IMR-90 (cell line): Measurements from ENCODE around the gene ARFGEF3. TPM values are rescaled to one million over a fixed set of nuclear protein-coding genes. Genes with fewer than 3 reads are reported as not detected.

Source experiments
- ATAC-seq: fragments of 200-7000 bp; cut with Tn5 transposase; 2 replicates; pipeline ENCODE4 v1.9.1; 2020; ENCODE audit warnings: low read depth, mild to moderate bottlenecking, moderate library complexity
- BruUV-seq: library from RNA; stranded (reverse); fragments of 400-500 nt; replicated peaks from 2 replicates; lab custom pipeline; 2021; lab: Mats Ljungman, UMichigan
- CTCF ChIA-PET: fragments of 300-600 bp; formaldehyde crosslinking; extraction: SDS; loops from one replicate; lab custom pipeline; 2021; ENCODE audit warnings: antibody characterized with exemption; lab: Yijun Ruan, JAX
- POLR2A ChIA-PET: fragments of 300-600 bp; sonication (Branson Sonifier 250); formaldehyde crosslinking; loops from one replicate; lab custom pipeline; 2022; ENCODE audit warnings: antibody characterized with exemption; ENCODE audit not compliant: unreplicated experiment; lab: Charles Lee
- DNase-seq: peaks from one replicate; pipeline ENCODE4 v3.0.0; 2013
- H2AFZ ChIP-seq: replicated peaks from 2 replicates; pipeline ENCODE3; 2013; ENCODE audit warnings: low read length, mild to moderate bottlenecking; ENCODE audit not compliant: poor library complexity
- H2AK5ac ChIP-seq: 2 replicates; pipeline ENCODE4 v1.6.1; 2013; ENCODE audit warnings: low read depth, low read length, inconsistent platforms
- H2AK9ac ChIP-seq: replicated peaks from 2 replicates; pipeline ENCODE3; 2013; ENCODE audit warnings: mild to moderate bottlenecking, low read depth, low read length, moderate library complexity; ENCODE audit not compliant: poor library complexity
- H2BK120ac ChIP-seq: 2 replicates; pipeline ENCODE4 v1.6.1; 2013; ENCODE audit warnings: low read depth, low read length, inconsistent platforms
- H2BK15ac ChIP-seq: 3 replicates; pipeline ENCODE4 v1.6.1; 2013; ENCODE audit warnings: low read depth, low read length, inconsistent platforms
- H2BK20ac ChIP-seq: 2 replicates; pipeline ENCODE4 v1.6.1; 2013; ENCODE audit warnings: low read depth, mild to moderate bottlenecking, inconsistent platforms, low read length, moderate library complexity
- H2BK5ac ChIP-seq: 2 replicates; pipeline ENCODE4 v1.6.1; 2013; ENCODE audit warnings: mild to moderate bottlenecking, low read depth, low read length, inconsistent platforms; ENCODE audit not compliant: poor library complexity, severe bottlenecking
- H3K14ac ChIP-seq: replicated peaks from 2 replicates; pipeline ENCODE4 v1.6.1; 2013; ENCODE audit warnings: low read depth, low read length, inconsistent platforms
- H3K18ac ChIP-seq: 2 replicates; pipeline ENCODE4 v1.6.1; 2013; ENCODE audit warnings: low read depth, low read length, control low read depth
- H3K23ac ChIP-seq: 2 replicates; pipeline ENCODE4 v1.6.1; 2013; ENCODE audit warnings: low read depth, low read length, inconsistent platforms
- H3K27ac ChIP-seq: 2 replicates; pipeline ENCODE4 v1.5.1; 2013; ENCODE audit warnings: mild to moderate bottlenecking, control low read depth, low read length; ENCODE audit not compliant: insufficient read depth
- H3K27me3 ChIP-seq: 2 replicates; pipeline ENCODE4 v1.6.1; 2013; ENCODE audit warnings: low read length; ENCODE audit not compliant: control insufficient read depth, insufficient read depth
- H3K36me3 ChIP-seq: 2 replicates; pipeline ENCODE4 v1.6.1; 2013; ENCODE audit warnings: low read length, mixed read lengths; ENCODE audit not compliant: control insufficient read depth, insufficient read depth
- H3K4ac ChIP-seq: 2 replicates; pipeline ENCODE4 v1.6.1; 2013; ENCODE audit warnings: low read depth, low read length, inconsistent platforms
- H3K4me1 ChIP-seq: 2 replicates; pipeline ENCODE4 v1.6.1; 2013; ENCODE audit warnings: low read length, mixed read lengths; ENCODE audit not compliant: control insufficient read depth, insufficient read depth
- H3K4me2 ChIP-seq: 2 replicates; pipeline ENCODE4 v1.6.1; 2013; ENCODE audit warnings: low read depth, mild to moderate bottlenecking, control low read depth, low read length, moderate library complexity
- H3K4me3 ChIP-seq: 2 replicates; pipeline ENCODE4 v1.5.1; 2013; ENCODE audit warnings: low read depth, mild to moderate bottlenecking, control low read depth, low read length, moderate library complexity; ENCODE audit not compliant: insufficient read depth
- H3K56ac ChIP-seq: 2 replicates; pipeline ENCODE4 v1.6.1; 2013; ENCODE audit warnings: low read length, inconsistent platforms; ENCODE audit not compliant: insufficient read depth; ENCODE audit errors: extremely low read depth
- H3K79me1 ChIP-seq, 2 experiments: 2 replicates each; pipeline ENCODE4 v1.6.1; 2013; ENCODE audit warnings: low read length in 2 of 2, inconsistent platforms in 1 of 2, low read depth in 1 of 2
- H3K9ac ChIP-seq: 2 replicates; pipeline ENCODE4 v1.6.1; 2013; ENCODE audit warnings: low read depth, low read length, control low read depth
- H3K9me1 ChIP-seq: 2 replicates; pipeline ENCODE4 v1.6.1; 2013; ENCODE audit warnings: low read length, inconsistent platforms; ENCODE audit not compliant: insufficient read depth
- H3K9me3 ChIP-seq: 2 replicates; pipeline ENCODE4 v1.6.1; 2013; ENCODE audit warnings: low read length; ENCODE audit not compliant: control insufficient read depth, insufficient read depth
- H4K20me1 ChIP-seq: 2 replicates; pipeline ENCODE4 v1.6.1; 2013; ENCODE audit warnings: low read length, inconsistent platforms; ENCODE audit not compliant: insufficient read depth
- H4K5ac ChIP-seq: 2 replicates; pipeline ENCODE4 v1.6.1; 2013; ENCODE audit warnings: mild to moderate bottlenecking, low read depth, low read length, control low read depth
- H4K8ac ChIP-seq, 2 experiments: 2 replicates each; pipeline ENCODE4 v1.6.1; 2013; ENCODE audit warnings: low read depth in 2 of 2, low read length in 2 of 2, control low read depth in 1 of 2, inconsistent platforms in 1 of 2
- H4K91ac ChIP-seq: 2 replicates; pipeline ENCODE4 v1.6.1; 2013; ENCODE audit warnings: low read depth, low read length, inconsistent platforms; ENCODE audit not compliant: insufficient read depth
- CEBPB ChIP-seq: IDR thresholded peaks from 2 replicates; pipeline ENCODE4 v1.6.1; 2012; ENCODE audit warnings: low read depth, low read length, improper control_type of control experiment
- CTCF ChIP-seq: conservative IDR thresholded peaks from 2 replicates; pipeline ENCODE4 v1.5.1; 2012; ENCODE audit warnings: mild to moderate bottlenecking, low read depth, low read length, improper control_type of control experiment
- MXI1 ChIP-seq: IDR thresholded peaks from 2 replicates; pipeline ENCODE4 v1.6.1; 2012; ENCODE audit warnings: low read depth, mild to moderate bottlenecking, low read length, moderate library complexity, borderline replicate concordance
- NFE2L2 ChIP-seq: fragments of 150-350 bp; IDR thresholded peaks from 2 replicates; pipeline ENCODE4 v1.6.1; 2016; ENCODE audit warnings: low read depth, mild to moderate bottlenecking, low read length
- SMC3 ChIP-seq: fragments of 150-350 bp; IDR thresholded peaks from 2 replicates; pipeline ENCODE4 v1.6.1; 2016; ENCODE audit warnings: low read depth, mild to moderate bottlenecking, antibody characterized with exemption, low read length, moderate library complexity
- WGBS, 2 experiments: methylation state at CpG; one replicate each; pipeline versions ENCODE4 v1.1.5 to v1.1.7; 2013; ENCODE audit warnings: missing lambda C conversion rate in 2 of 2; ENCODE audit not compliant: insufficient read length in 1 of 2; ENCODE audit errors: extremely low coverage in 2 of 2; 5-methylcytosine and 5-hydroxymethylcytosine counted together
- dilution Hi-C: fragments of 300-500 bp; cut with HindIII; formaldehyde crosslinking; loops from one replicate; pipeline ENCODE4 v1.14.3; 2018; ENCODE audit warnings: low sequenced_read_pairs; ENCODE audit not compliant: unreplicated experiment
- in situ Hi-C: fragments of 300-500 bp; cut with MboI; formaldehyde crosslinking; loops from 3 replicates; pipeline ENCODE4 v1.14.3; 2019; ENCODE audit warnings: low sequenced_read_pairs, inconsistent platforms, mixed read lengths
- intact Hi-C: fragments of 100-400 bp; cut with micrococcal nuclease; formaldehyde crosslinking; loops from 2 replicates; pipeline ENCODE4 v1.10.0; 2022
- polyA plus RNA-seq, 3 experiments: library from polyadenylated mRNA; depleted of rRNA; stranded (reverse); fragments of >200 nt; gene quantifications; 2 replicates each; pipeline ENCODE4 v1.2.3, GENCODE V29; 2012; ENCODE audit warnings: low replicate concordance in 1 of 3
- total RNA-seq: library from RNA; depleted of rRNA; stranded (reverse); fragments of >200 nt; gene quantifications from 2 replicates; pipeline ENCODE4 v1.2.3, GENCODE V29; 2012

The ARFGEF3 gene
- total and polyA plus RNA-seq, 2 of the 4 experiments (the other 2 are of a cell fraction): under 0.01 to 0.02 TPM

GRCh38 chr6:138116661-138116999 is 45.1 kb upstream of the ARFGEF3 start:
- Histone ChIP-seq H3K36me3 (no peaks in the 10 kb centered on the region), H3K4ac (no peak overlapping the region), H2BK5ac (no peak overlapping the region), H2AK5ac (no peak overlapping the region), H3K79me1 (no peaks in the 10 kb centered on the region), H3K9me1 (no peaks in the 10 kb centered on the region), H2BK120ac (no peak overlapping the region), H3K4me1 (no peaks in the 10 kb centered on the region), H3K4me3 (no peak overlapping the region), H3K9ac (no peak overlapping the region), H4K5ac (no peak overlapping the region), H2BK15ac (no peak overlapping the region), H3K27me3 (peaks cover 17% of the 10 kb centered on the region), H4K8ac (no peak overlapping the region), H2AFZ (no peak overlapping the region), H2AK9ac (no peak overlapping the region), H3K4me2 (no peak overlapping the region), H3K9me3 (no peaks in the 10 kb centered on the region), H3K18ac (no peak overlapping the region), H2BK20ac (no peak overlapping the region), H4K91ac (no peak overlapping the region), H3K27ac (no peak overlapping the region), H3K23ac (no peak overlapping the region), H4K20me1 (no peaks in the 10 kb centered on the region), H3K14ac (no peak overlapping the region), H3K56ac (no peak overlapping the region)
- intact Hi-C loops: loop anchor here (1.0 to 5.0 kb wide), 10 partner anchors 171 to 1236 kb away; partner anchors contain the start of genes HEBP2 and REPS1
- CTCF ChIA-PET: interaction anchor here (0.7 to 1.6 kb wide), 4 partner anchors 18 to 408 kb away, joined by 3 to 5 read pairs (median 4); no protein-coding TSS in a partner anchor
- in situ Hi-C loops: loop anchor here (5.0 to 25.0 kb wide), 4 partner anchors 468 to 1246 kb away; partner anchors contain the start of genes CITED2 and REPS1
- TF ChIP-seq CTCF: no peak
- no peak for TF ChIP-seq CEBPB
- no peak for TF ChIP-seq NFE2L2
- no peak for TF ChIP-seq MXI1
- no peak for TF ChIP-seq SMC3
- no TSS peak for BruUV-seq
- no peak for DNase-seq
- dilution Hi-C loops: no loop called here
- no peak for ATAC-seq
- POLR2A ChIA-PET: no interaction called here
- no CpG with 5 or more reads among the region's 3 CpGs for WGBS, 2 experiments
